HepG2 (cell line): ENCODE data around the gene PTPN18. TPM values are rescaled to one million over a fixed set of nuclear protein-coding genes. Genes with fewer than 3 reads are reported as not detected.

Experiments used
- ARID2 ChIP-seq: sonication (generic); formaldehyde crosslinking; IDR thresholded peaks from 2 replicates; pipeline ENCODE4 v1.8.1; 2022; ENCODE audit warnings: mild to moderate bottlenecking, missing genetic modification reagents, borderline replicate concordance
- ARNT2 ChIP-seq: sonication (generic); formaldehyde crosslinking; IDR thresholded peaks from 2 replicates; pipeline ENCODE4 v1.8.0; 2022; ENCODE audit warnings: mild to moderate bottlenecking, low read depth, missing genetic modification reagents, moderate library complexity
- FOXO1 ChIP-seq: sonication (generic); formaldehyde crosslinking; IDR thresholded peaks from 2 replicates; pipeline ENCODE4 v1.4.0; 2020; ENCODE audit warnings: missing genetic modification reagents
- IRF2 ChIP-seq: IDR thresholded peaks from 2 replicates; pipeline ENCODE4 v1.6.1; 2018; ENCODE audit warnings: missing genetic modification reagents, missing compliant biosample characterization
- JARID2 ChIP-seq: sonication (generic); formaldehyde crosslinking; IDR thresholded peaks from 2 replicates; pipeline ENCODE4 v1.8.1; 2023; ENCODE audit warnings: missing genetic modification reagents, inconsistent platforms; ENCODE audit not compliant: insufficient replicate concordance
- KDM4B ChIP-seq: sonication (generic); formaldehyde crosslinking; IDR thresholded peaks from 2 replicates; pipeline ENCODE4 v1.4.0; 2020; ENCODE audit warnings: missing genetic modification reagents
- KLF15 ChIP-seq: sonication (generic); formaldehyde crosslinking; IDR thresholded peaks from 2 replicates; pipeline ENCODE4 v1.8.1; 2023; ENCODE audit warnings: borderline replicate concordance, mild to moderate bottlenecking, inconsistent platforms, missing genetic modification reagents, mixed read lengths
- MIER2 ChIP-seq: IDR thresholded peaks from 2 replicates; pipeline ENCODE4 v1.6.1; 2016; ENCODE audit warnings: missing biosample characterization, missing genetic modification reagents
- MTA1 ChIP-seq: sonication (generic); formaldehyde crosslinking; IDR thresholded peaks from 2 replicates; pipeline ENCODE4 v1.4.0; 2020; ENCODE audit warnings: missing genetic modification reagents, mild to moderate bottlenecking, borderline replicate concordance
- NFE2L2 ChIP-seq: fragments of 150-350 bp; IDR thresholded peaks from 2 replicates; pipeline ENCODE4 v1.6.1; 2014; ENCODE audit warnings: low read length
- TEAD3 ChIP-seq: optimal IDR thresholded peaks from 2 replicates; pipeline ENCODE3; 2016; ENCODE audit warnings: borderline replicate concordance
- TP53 ChIP-seq: sonication (generic); formaldehyde crosslinking; conservative IDR thresholded peaks from 2 replicates; pipeline ENCODE4 v1.4.0; 2020; ENCODE audit warnings: missing genetic modification reagents
- ZNF12 ChIP-seq: sonication (generic); formaldehyde crosslinking; IDR thresholded peaks from 2 replicates; pipeline ENCODE4 v1.5.0; 2020; ENCODE audit warnings: missing genetic modification reagents
- ZNF224 ChIP-seq: sonication (generic); formaldehyde crosslinking; IDR thresholded peaks from 2 replicates; pipeline ENCODE4 v1.5.0; 2020; ENCODE audit warnings: mild to moderate bottlenecking, missing genetic modification reagents
- ZNF232 ChIP-seq: sonication (generic); formaldehyde crosslinking; IDR thresholded peaks from 2 replicates; pipeline ENCODE4 v1.4.0; 2020; ENCODE audit warnings: missing genetic modification reagents, borderline replicate concordance
- ZNF264 ChIP-seq: sonication (generic); formaldehyde crosslinking; IDR thresholded peaks from 2 replicates; pipeline ENCODE4 v1.4.0; 2020; ENCODE audit warnings: missing genetic modification reagents
- ZNF350 ChIP-seq: sonication (generic); formaldehyde crosslinking; IDR thresholded peaks from 2 replicates; pipeline ENCODE4 v1.4.0; 2020; ENCODE audit warnings: mild to moderate bottlenecking, low read depth, missing genetic modification reagents, borderline replicate concordance
- ZNF510 ChIP-seq: sonication (generic); formaldehyde crosslinking; IDR thresholded peaks from 2 replicates; pipeline ENCODE4 v1.4.0; 2020; ENCODE audit warnings: low read depth, mild to moderate bottlenecking, missing genetic modification reagents
- ZNF550 ChIP-seq: sonication (generic); formaldehyde crosslinking; IDR thresholded peaks from 2 replicates; pipeline ENCODE4 v1.4.0; 2020; ENCODE audit warnings: mild to moderate bottlenecking, missing genetic modification reagents, borderline replicate concordance
- ZNF678 ChIP-seq: sonication (generic); formaldehyde crosslinking; IDR thresholded peaks from 2 replicates; pipeline ENCODE4 v1.4.0; 2020; ENCODE audit warnings: mild to moderate bottlenecking, missing genetic modification reagents
- polyA plus RNA-seq, 8 experiments: library from polyadenylated mRNA; depleted of rRNA in 3 of 8; stranded (reverse) in 7 of 8; unstranded in 1 of 8; fragments of >200 nt; fragmentation: Illumina TruSeq in 4 of 8; extraction: Trizol in 4 of 8; gene quantifications; 2 replicates each; pipeline versions ENCODE4 v1.2.1 to v1.2.3, GENCODE V29; 2011 to 2016; ENCODE audit warnings: low read depth in 4 of 8, missing spikeins in 1 of 8, mixed read lengths in 1 of 8; ENCODE audit not compliant: insufficient read depth in 1 of 8
- total RNA-seq, 5 experiments: library from RNA; depleted of rRNA; stranded (reverse); fragments of >200 nt; fragmentation: Illumina TruSeq; extraction: Trizol; gene quantifications; 2 replicates each; pipeline ENCODE4 v1.2.3, GENCODE V29; 2016; ENCODE audit warnings: low read depth in 1 of 5
- TF ChIP-seq, protein P1 (sequence below): IDR thresholded peaks from 2 replicates; pipeline ENCODE4 v1.6.1; 2018; ENCODE audit warnings: missing genetic modification reagents, mild to moderate bottlenecking, missing compliant biosample characterization
- TF ChIP-seq, protein P2 (sequence below): sonication (generic); formaldehyde crosslinking; IDR thresholded peaks from 2 replicates; pipeline ENCODE4 v1.4.0; 2020; ENCODE audit warnings: missing genetic modification reagents, borderline replicate concordance
- TF ChIP-seq, protein P3 (sequence below): sonication (generic); formaldehyde crosslinking; IDR thresholded peaks from 2 replicates; pipeline ENCODE4 v1.5.1; 2020; ENCODE audit warnings: mild to moderate bottlenecking, missing genetic modification reagents, borderline replicate concordance

Gene PTPN18
- total and polyA plus RNA-seq, 2 of the 13 experiments (the other 11 are each of a cell fraction or from before 2014, with no cell fraction given) = 14.8 to 39.6 TPM

DNA sequence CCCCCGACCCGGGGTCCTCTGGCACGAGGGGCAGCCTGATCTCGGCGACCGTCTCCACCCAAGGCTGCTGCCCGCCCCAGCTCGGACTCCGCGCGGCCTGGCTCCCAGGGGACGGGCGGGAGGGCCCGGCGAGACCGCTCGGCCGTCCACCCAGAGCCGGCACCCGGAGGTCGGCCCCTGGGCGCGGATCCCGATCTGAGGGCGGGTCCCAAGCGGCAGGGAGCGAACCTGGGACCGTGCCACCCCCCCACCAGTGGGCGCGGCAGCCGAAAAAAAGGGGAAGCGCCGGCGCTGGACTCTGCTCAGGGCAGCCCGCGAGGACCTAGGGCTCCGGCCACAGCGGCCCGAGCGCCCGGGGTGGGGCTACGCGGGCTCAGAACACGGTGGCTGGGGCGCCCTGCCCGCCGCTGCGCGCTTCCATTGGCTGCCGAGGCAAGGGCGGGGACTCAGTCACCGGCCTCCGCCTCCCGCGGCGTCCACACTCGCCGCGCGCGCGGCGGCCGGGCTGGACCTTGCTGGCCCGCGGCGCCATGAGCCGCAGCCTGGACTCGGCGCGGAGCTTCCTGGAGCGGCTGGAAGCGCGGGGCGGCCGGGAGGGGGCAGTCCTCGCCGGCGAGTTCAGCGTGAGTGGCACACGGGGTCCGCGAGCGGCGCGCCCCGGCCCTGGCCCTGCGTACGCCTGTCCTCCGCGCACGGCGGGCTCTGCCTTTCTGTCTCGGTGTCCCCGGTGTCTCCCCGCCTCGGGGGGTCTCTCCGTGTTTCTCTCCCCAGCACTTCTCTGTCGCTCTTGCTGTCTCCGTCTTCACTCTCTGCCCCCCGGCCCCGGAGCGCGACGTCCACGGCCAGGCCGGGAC is at the start of gene PTPN18 (continued):
- TF ChIP-seq KDM4B (CRISPR knock-in tag) (no peak), ZNF224 (CRISPR knock-in tag) (no peak), ZNF232 (CRISPR knock-in tag) (peak; percentile 65; the same call in 1 of the 2 replicates), ZNF550 (0 out of 2 replicates have a peak, but pooled peaks have one; percentile 57), ZNF264 (CRISPR knock-in tag) (no peak), ARID2 (no peak), TP53 (CRISPR knock-in tag) (no peak; the same call in 1 of the 2 replicates), ZNF510 (CRISPR knock-in tag) (no peak; the same call in 1 of the 2 replicates), KLF15 (CRISPR knock-in tag) (no peak), NFE2L2 (no peak), JARID2 (CRISPR knock-in tag) (no peak), ZNF350 (CRISPR knock-in tag) (no peak; the same call in 1 of the 2 replicates), IRF2 (no peak), MIER2 (CRISPR knock-in tag) (peak; percentile 49; the same call in 1 of the 2 replicates), ZNF678 (CRISPR knock-in tag) (peak; percentile 74; the same call in 1 of the 2 replicates), TEAD3 (CRISPR knock-in tag) (peak; percentile 46), ZNF12 (peak; percentile 38; the same call in 1 of the 2 replicates), MTA1 (peak; percentile 51; the same call in 1 of the 2 replicates), ARNT2 (CRISPR knock-in tag) (peak; percentile 77; the same call in 1 of the 2 replicates), FOXO1 (CRISPR knock-in tag) (peak; percentile 56)
- TF ChIP-seq, protein P1, sequence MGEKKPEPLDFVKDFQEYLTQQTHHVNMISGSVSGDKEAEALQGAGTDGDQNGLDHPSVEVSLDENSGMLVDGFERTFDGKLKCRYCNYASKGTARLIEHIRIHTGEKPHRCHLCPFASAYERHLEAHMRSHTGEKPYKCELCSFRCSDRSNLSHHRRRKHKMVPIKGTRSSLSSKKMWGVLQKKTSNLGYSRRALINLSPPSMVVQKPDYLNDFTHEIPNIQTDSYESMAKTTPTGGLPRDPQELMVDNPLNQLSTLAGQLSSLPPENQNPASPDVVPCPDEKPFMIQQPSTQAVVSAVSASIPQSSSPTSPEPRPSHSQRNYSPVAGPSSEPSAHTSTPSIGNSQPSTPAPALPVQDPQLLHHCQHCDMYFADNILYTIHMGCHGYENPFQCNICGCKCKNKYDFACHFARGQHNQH = peak; percentile 64
- TF ChIP-seq, protein P2, sequence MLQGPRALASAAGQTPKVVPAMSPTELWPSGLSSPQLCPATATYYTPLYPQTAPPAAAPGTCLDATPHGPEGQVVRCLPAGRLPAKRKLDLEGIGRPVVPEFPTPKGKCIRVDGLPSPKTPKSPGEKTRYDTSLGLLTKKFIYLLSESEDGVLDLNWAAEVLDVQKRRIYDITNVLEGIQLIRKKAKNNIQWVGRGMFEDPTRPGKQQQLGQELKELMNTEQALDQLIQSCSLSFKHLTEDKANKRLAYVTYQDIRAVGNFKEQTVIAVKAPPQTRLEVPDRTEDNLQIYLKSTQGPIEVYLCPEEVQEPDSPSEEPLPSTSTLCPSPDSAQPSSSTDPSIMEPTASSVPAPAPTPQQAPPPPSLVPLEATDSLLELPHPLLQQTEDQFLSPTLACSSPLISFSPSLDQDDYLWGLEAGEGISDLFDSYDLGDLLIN (CRISPR knock-in tag) = peak; percentile 47; the same call in 1 of the 2 replicates
- TF ChIP-seq, protein P3, sequence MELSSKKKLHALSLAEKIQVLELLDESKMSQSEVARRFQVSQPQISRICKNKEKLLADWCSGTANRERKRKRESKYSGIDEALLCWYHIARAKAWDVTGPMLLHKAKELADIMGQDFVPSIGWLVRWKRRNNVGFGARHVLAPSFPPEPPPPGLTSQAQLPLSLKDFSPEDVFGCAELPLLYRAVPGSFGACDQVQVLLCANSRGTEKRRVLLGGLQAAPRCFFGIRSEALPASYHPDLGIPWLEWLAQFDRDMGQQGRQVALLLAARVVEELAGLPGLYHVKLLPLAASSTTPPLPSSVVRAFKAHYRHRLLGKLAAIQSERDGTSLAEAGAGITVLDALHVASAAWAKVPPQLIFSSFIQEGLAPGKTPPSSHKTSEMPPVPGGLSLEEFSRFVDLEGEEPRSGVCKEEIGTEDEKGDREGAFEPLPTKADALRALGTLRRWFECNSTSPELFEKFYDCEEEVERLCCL (CRISPR knock-in tag) = no peak
